ENCODE data around the gene CENPX. TPM values are rescaled to one million over a fixed set of nuclear protein-coding genes. Genes with fewer than 3 reads are reported as not detected.

Gene CENPX
- polyA plus RNA-seq, 2 donors = 86.8 to 117 TPM

DNA sequence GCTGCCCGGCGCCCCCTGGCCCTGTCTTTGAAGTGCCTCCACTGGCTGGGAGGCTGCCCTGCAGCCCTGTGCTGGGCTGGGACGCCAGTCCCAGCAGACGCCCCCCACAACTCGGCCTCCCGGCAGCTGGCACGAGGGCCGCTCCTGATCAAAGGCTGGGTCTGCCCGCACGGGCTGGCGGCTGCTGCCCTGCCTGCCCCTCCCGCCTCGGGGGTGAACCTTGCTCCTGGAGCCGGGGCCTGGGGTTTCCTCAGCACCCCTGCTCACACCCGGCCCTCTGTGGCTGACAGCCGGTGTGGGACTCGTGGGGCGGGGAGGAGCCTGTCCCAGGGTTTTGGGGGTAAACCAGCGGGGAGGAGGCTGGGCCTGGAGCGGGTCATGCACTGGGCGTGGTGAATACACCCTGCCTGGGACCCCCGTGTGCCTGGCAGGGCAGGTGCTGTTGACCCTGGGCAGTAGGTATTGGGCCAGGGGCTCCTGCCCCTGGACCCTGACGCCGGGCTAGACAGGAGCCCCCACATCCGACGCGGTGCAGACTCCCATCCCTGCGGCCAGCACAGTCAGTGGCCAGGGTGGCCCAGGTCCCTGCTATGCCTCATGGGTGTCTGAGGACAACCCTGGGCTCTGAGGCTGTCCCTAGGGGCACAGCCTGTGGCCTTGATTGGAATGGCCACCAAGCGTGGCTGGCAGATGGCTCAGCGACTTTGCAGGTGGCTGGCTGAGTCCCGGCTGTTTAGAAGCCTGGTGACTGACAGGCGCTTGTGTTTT lies 21.7 kb downstream of the CENPX start:
- Histone ChIP-seq H3K27me3 (ENCODE audit: control insufficient read depth in 1 of 2, insufficient read depth in 2 of 2, low read length in 2 of 2) (no peaks in the 10 kb centered on the region), H3K4me1 (ENCODE audit: control insufficient read depth in 2 of 2, insufficient read depth in 2 of 2, low read length in 1 of 2) (peaks cover 0 to 24% of the 10 kb centered on the region in 2 donors), H3K9me3 (ENCODE audit: control insufficient read depth in 2 of 2, insufficient read depth in 1 of 2, low read depth in 1 of 2, low read length in 1 of 2) (no peaks in the 10 kb centered on the region), H3K4me3 (ENCODE audit: low read depth in 1 of 2, low read length in 2 of 2) (no peak overlapping the region), H3K27ac (ENCODE audit: low read depth in 2 of 2, low read length in 1 of 2) (no peak overlapping the region), H3K36me3 (ENCODE audit: control insufficient read depth in 2 of 2, insufficient read depth in 2 of 2, low read length in 1 of 2) (peaks cover 0 to 4% of the 10 kb centered on the region in 2 donors)
- WGBS, 2 donors = 72 to 76% methylated on average over 25 to 32 of the region's 32 CpGs

DNA sequence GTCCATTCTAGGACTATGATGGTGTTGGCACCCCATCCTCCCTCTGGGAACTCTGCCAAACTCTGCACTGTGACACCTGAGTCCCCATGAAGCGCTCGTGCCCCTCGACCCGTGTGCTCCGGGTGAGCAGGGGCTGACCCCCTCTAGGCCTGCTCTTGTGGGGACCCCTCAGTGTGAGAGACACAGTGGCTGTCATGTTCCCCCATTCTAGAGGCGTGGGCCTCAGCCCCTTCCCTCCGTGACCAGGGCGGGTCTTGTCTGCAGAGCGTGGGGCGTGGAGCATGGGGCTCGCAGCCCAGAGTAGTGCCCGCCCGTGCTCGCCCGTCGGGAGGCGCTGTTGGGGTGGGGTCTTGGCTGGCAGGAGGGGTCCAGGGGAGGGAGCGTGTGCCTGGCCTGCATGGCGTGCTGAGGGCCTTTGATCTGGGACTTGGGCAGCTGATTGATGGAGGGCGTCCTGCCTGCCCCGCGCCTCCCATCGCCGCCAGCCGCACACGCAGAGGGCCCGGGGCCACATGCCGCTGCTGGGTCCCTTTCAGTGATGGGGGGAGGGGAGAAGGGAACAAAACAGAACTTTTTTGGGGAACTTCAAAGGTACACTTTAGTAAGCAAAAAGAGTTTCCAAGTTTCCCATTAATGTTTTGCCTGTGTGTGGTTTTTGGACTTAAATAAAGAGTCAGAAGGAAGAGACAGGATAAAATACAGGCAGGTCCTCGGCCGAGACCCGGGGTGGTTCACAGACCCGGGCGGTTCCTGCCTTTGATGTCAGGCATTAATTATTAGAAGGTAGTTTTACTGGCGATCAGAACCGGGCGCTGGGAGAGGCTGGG lies 22.5 kb downstream of the CENPX start:
- 60 to 70% methylated on average over 36 of the region's 36 CpGs for WGBS, 2 donors
- Histone ChIP-seq H3K27me3 (ENCODE audit: control insufficient read depth in 1 of 2, insufficient read depth in 2 of 2, low read length in 2 of 2) (no peaks in the 10 kb centered on the region), H3K4me3 (ENCODE audit: low read depth in 1 of 2, low read length in 2 of 2) (no peak overlapping the region), H3K36me3 (ENCODE audit: control insufficient read depth in 2 of 2, insufficient read depth in 2 of 2, low read length in 1 of 2) (peaks cover 0 to 4% of the 10 kb centered on the region in 2 donors), H3K4me1 (ENCODE audit: control insufficient read depth in 2 of 2, insufficient read depth in 2 of 2, low read length in 1 of 2) (peaks cover 0 to 19% of the 10 kb centered on the region in 2 donors), H3K9me3 (ENCODE audit: control insufficient read depth in 2 of 2, insufficient read depth in 1 of 2, low read depth in 1 of 2, low read length in 1 of 2) (no peaks in the 10 kb centered on the region), H3K27ac (ENCODE audit: low read depth in 2 of 2, low read length in 1 of 2) (no peak overlapping the region)

DNA sequence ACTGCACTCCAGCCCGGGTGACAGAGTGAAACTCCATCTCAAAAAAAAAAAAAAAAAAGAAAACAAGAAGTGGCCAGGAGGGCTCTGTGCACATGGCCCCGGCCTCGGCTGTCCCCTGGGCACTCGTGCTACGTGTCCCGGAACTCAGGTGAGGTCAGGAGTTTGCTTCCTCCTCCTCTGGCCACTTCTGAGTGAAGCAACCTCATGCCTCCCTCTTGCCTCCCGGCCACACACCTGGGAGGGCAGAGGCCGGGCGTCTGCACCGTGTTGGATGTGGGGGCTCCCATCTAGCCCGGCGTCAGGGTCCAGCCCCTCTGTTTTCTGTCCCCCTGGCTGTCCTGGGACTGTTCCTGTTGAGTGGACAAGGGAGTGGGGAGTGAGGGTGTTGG lies 23.1 kb downstream of the CENPX start:
- Histone ChIP-seq H3K4me1 (ENCODE audit: control insufficient read depth in 2 of 2, insufficient read depth in 2 of 2, low read length in 1 of 2) (peaks cover 0 to 19% of the 10 kb centered on the region in 2 donors), H3K27me3 (ENCODE audit: control insufficient read depth in 1 of 2, insufficient read depth in 2 of 2, low read length in 2 of 2) (no peaks in the 10 kb centered on the region), H3K27ac (ENCODE audit: low read depth in 2 of 2, low read length in 1 of 2) (no peak overlapping the region), H3K4me3 (ENCODE audit: low read depth in 1 of 2, low read length in 2 of 2) (no peak overlapping the region), H3K36me3 (ENCODE audit: control insufficient read depth in 2 of 2, insufficient read depth in 2 of 2, low read length in 1 of 2) (peaks cover 0 to 4% of the 10 kb centered on the region in 2 donors), H3K9me3 (ENCODE audit: control insufficient read depth in 2 of 2, insufficient read depth in 1 of 2, low read depth in 1 of 2, low read length in 1 of 2) (no peaks in the 10 kb centered on the region)
- 77 to 91% methylated on average over 12 of the region's 12 CpGs for WGBS, 2 donors

DNA sequence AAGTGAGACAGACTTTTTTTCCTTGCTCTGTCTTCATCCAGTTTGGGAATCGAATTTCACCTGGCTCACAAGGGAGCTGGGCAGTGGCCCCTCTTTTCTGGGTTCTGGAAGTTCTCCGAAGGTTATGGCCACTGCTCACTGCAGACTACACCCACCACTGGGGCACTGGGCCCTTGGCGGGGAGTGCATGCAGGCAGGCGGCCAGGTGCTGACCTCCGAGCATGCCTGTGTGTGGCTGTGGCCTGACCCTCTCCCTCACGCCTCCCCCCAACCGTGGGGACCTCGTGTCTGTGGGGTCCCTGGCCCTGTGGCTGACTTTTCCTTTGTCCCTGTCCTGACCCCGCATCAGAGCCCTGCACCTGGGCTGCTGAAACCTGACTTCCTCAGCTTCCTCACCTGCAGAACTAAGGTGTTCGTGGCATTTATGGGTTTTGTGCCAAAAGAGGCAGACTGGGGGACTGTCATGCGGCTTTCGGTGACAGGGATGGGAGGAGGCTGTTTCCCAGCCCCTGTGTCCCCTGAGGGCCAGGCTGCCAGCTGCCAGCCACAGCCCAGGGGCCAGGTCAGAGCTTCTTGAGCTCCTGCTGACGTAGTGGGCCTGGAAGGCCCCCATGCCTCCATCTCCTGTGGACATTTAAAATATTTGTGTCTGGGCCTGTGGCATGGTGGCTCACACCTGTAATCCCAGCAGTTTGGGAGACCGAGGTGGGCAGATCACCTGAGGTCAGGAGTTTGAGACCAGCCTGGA lies 23.8 kb downstream of the CENPX start:
- Histone ChIP-seq H3K4me3 (ENCODE audit: low read depth in 1 of 2, low read length in 2 of 2) (no peak overlapping the region), H3K9me3 (ENCODE audit: control insufficient read depth in 2 of 2, insufficient read depth in 1 of 2, low read depth in 1 of 2, low read length in 1 of 2) (no peaks in the 10 kb centered on the region), H3K27me3 (ENCODE audit: control insufficient read depth in 1 of 2, insufficient read depth in 2 of 2, low read length in 2 of 2) (no peaks in the 10 kb centered on the region), H3K4me1 (ENCODE audit: control insufficient read depth in 2 of 2, insufficient read depth in 2 of 2, low read length in 1 of 2) (peaks cover 0 to 14% of the 10 kb centered on the region in 2 donors), H3K27ac (ENCODE audit: low read depth in 2 of 2, low read length in 1 of 2) (no peak overlapping the region), H3K36me3 (ENCODE audit: control insufficient read depth in 2 of 2, insufficient read depth in 2 of 2, low read length in 1 of 2) (peaks cover 0 to 8% of the 10 kb centered on the region in 2 donors)
- WGBS, 2 donors = 91 to 92% methylated on average over 14 of the region's 14 CpGs

DNA sequence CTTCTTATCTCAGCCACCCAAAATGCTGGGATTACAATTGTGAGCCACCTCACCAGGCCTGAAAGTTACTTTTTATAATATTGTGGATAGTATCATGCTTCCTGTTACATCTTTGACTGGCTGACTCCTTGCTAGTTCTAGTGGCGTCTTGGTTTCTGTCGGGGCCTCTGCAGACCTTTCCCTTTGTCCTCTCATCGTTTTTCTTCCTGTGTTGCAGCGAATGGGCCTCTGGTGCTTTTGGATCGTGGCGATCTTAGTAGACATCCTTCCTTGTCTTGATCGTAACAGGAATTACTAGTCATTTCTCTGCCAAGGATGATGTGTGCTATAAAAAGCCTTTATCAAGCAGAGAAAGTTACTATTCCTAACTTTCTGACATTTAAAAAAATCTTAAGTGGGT lies 24.5 kb downstream of the CENPX start:
- no peaks in the 10 kb centered on the region for H3K9me3 ChIP-seq (ENCODE audit: control insufficient read depth in 2 of 2, insufficient read depth in 1 of 2, low read depth in 1 of 2, low read length in 1 of 2)
- no peaks in the 10 kb centered on the region for H3K27me3 ChIP-seq (ENCODE audit: control insufficient read depth in 1 of 2, insufficient read depth in 2 of 2, low read length in 2 of 2)
- peaks cover 0 to 12% of the 10 kb centered on the region in 2 donors for H3K4me1 ChIP-seq (ENCODE audit: control insufficient read depth in 2 of 2, insufficient read depth in 2 of 2, low read length in 1 of 2)
- peaks cover 0 to 13% of the 10 kb centered on the region in 2 donors for H3K36me3 ChIP-seq (ENCODE audit: control insufficient read depth in 2 of 2, insufficient read depth in 2 of 2, low read length in 1 of 2)
- no peak overlapping the region for H3K4me3 ChIP-seq (ENCODE audit: low read depth in 1 of 2, low read length in 2 of 2)
- H3K27ac ChIP-seq (ENCODE audit: low read depth in 2 of 2, low read length in 1 of 2) = no peak overlapping the region
- 86 to 87% methylated on average over 7 of the region's 7 CpGs for WGBS, 2 donors

DNA sequence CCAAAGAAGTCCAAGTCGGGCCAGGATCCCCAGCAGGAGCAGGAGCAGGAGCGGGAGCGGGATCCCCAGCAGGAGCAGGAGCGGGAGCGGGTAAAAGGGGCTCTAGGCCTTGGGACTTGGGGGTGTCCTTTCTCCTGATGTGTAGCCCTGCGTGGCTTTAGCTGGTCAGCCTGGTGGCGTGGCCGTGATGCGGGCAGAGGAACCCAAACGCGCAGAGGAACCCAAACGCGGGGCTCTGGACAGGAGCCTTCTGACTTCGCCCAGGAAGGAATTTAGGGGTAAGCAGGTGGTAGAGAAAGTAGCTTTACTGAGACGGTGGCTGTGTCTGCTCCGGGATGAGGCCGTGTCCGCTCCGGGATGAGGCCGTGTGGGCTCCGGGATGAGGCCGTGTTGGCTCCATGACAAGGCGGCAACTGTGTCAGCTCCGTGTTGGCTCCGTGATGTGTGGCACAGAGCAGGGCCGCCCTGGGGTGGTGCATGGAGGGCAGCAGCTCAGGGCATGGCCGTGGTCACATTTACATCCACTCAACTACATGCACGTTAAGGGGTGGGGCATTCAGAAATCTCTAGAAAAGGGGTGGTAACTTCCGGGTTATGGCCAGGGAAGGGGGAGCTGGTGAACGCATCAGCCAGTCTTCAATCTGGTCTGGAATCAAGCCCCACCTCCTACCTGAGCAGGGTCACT lies 25.8 kb downstream of the CENPX start:
- Histone ChIP-seq H3K4me3 (ENCODE audit: low read depth in 1 of 2, low read length in 2 of 2) (no peak overlapping the region), H3K4me1 (ENCODE audit: control insufficient read depth in 2 of 2, insufficient read depth in 2 of 2, low read length in 1 of 2) (peaks cover 6 to 21% of the 10 kb centered on the region in 2 donors), H3K27me3 (ENCODE audit: control insufficient read depth in 1 of 2, insufficient read depth in 2 of 2, low read length in 2 of 2) (no peaks in the 10 kb centered on the region), H3K9me3 (ENCODE audit: control insufficient read depth in 2 of 2, insufficient read depth in 1 of 2, low read depth in 1 of 2, low read length in 1 of 2) (no peaks in the 10 kb centered on the region), H3K27ac (ENCODE audit: low read depth in 2 of 2, low read length in 1 of 2) (no peak overlapping the region), H3K36me3 (ENCODE audit: control insufficient read depth in 2 of 2, insufficient read depth in 2 of 2, low read length in 1 of 2) (peaks cover 0 to 13% of the 10 kb centered on the region in 2 donors)
- 94% methylated on average over 30 of the region's 30 CpGs for WGBS, 2 donors

DNA sequence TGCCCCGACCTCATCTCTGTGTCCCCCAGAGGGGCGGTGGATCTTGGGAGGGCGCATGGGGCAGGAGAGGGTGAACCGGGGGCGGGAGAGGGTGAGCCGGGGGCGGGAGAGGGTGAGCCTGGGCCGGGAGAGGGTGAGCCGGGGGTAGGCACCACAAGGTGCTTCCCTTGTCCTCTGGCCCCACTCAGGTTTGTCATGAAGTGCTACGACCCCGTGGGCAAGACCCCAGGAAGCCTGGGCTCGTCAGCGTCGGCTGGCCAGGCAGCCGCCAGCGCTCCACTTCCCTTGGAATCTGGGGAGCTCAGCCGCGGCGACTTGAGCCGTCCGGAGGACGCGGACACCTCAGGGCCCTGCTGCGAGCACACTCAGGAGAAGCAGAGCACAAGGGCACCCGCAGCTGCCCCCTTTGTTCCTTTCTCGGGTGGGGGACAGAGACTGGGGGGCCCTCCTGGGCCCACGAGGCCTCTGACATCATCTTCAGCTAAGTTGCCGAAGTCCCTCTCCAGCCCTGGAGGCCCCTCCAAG lies 26.4 kb downstream of the CENPX start:
- Histone ChIP-seq H3K36me3 (ENCODE audit: control insufficient read depth in 2 of 2, insufficient read depth in 2 of 2, low read length in 1 of 2) (peaks cover 0 to 13% of the 10 kb centered on the region in 2 donors), H3K4me1 (ENCODE audit: control insufficient read depth in 2 of 2, insufficient read depth in 2 of 2, low read length in 1 of 2) (peaks cover 6 to 24% of the 10 kb centered on the region in 2 donors)
- WGBS, 2 donors = 92% methylated on average over 28 of the region's 28 CpGs

DNA sequence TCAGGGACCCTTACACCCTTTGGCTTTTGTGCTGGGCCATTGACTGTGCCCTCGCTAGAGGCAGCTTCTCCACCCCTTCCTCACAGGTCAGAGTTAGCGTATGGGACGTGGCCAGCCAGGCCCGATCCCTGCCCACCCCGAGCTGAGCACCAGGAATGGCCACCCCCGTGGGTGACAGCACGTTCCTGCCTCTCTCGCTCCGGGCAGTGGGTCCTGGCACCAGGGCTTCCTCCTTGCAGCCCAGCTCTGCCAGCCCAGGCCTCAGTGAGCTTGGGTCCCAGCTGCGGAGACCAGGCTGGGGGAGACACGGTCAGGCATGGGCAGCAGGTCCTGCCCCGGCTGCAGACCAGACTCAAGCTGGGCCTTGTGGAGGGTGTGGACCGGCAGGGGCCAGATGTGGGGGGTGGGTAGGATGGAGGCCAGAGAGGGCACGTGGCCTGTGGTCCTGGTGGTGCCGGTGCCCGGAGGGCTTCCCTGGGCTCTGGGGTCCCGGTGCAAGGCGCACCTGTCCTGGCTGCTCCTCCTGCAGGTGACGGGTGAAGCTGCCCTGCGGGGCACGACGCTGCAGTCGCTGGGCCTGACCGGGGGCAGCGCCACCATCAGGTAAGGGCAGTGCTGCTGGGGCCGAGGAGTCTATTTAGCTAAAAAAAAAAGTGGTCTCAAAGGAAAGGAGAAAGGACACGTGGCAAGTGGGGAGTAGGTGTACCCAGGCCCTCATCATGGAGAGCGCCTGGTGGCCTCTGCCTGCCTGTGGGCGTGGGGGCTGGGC lies 27.0 kb downstream of the CENPX start:
- H3K4me1 ChIP-seq (ENCODE audit: control insufficient read depth in 2 of 2, insufficient read depth in 2 of 2, low read length in 1 of 2) = peaks cover 6 to 27% of the 10 kb centered on the region in 2 donors
- H3K4me3 ChIP-seq (ENCODE audit: low read depth in 1 of 2, low read length in 2 of 2) = no peak overlapping the region
- H3K9me3 ChIP-seq (ENCODE audit: control insufficient read depth in 2 of 2, insufficient read depth in 1 of 2, low read depth in 1 of 2, low read length in 1 of 2) = no peaks in the 10 kb centered on the region
- H3K36me3 ChIP-seq (ENCODE audit: control insufficient read depth in 2 of 2, insufficient read depth in 2 of 2, low read length in 1 of 2) = peaks cover 0 to 13% of the 10 kb centered on the region in 2 donors
- 92 to 94% methylated on average over 29 of the region's 29 CpGs for WGBS, 2 donors
- H3K27ac ChIP-seq (ENCODE audit: low read depth in 2 of 2, low read length in 1 of 2) = no peak overlapping the region
- H3K27me3 ChIP-seq (ENCODE audit: control insufficient read depth in 1 of 2, insufficient read depth in 2 of 2, low read length in 2 of 2) = no peaks in the 10 kb centered on the region

More for the DNA sequence above, 26.4 kb downstream of the CENPX start:
- Histone ChIP-seq H3K9me3 (ENCODE audit: control insufficient read depth in 2 of 2, insufficient read depth in 1 of 2, low read depth in 1 of 2, low read length in 1 of 2) (no peaks in the 10 kb centered on the region), H3K4me3 (ENCODE audit: low read depth in 1 of 2, low read length in 2 of 2) (no peak overlapping the region), H3K27ac (ENCODE audit: low read depth in 2 of 2, low read length in 1 of 2) (no peak overlapping the region), H3K27me3 (ENCODE audit: control insufficient read depth in 1 of 2, insufficient read depth in 2 of 2, low read length in 2 of 2) (no peaks in the 10 kb centered on the region)
